ENCODE measurements around the gene ZFYVE27.
A peak's percentile ranks its signal among the peaks of the same experiment; 100 is the strongest.

DNA sequence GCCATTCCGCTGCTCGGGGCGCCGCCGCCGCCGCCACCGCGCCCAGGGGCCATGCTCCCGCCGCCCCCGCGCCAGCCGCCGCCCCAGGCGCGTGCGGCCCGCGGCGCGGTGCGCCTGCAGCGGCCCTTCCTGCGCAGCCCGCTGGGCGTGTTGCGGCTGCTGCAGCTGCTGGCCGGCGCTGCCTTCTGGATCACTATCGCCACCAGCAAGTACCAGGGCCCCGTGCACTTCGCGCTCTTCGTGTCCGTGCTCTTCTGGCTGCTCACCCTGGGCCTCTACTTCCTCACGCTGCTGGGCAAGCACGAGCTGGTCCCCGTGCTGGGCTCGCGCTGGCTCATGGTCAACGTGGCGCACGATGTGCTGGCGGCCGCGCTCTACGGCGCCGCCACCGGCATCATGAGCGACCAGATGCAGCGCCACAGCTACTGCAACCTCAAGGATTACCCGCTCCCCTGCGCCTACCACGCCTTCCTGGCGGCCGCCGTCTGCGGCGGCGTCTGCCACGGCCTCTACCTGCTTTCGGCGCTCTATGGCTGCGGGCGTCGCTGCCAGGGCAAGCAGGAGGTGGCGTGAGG lies 23.0 kb upstream of the ZFYVE27 start:
- TF ChIP-seq CTCF (IDR thresholded peaks at IDR 0.05) = peak in 3 of 6 experiments; percentile 22 to 42 (median 25)
- TF ChIP-seq POLR2A (IDR thresholded peaks at IDR 0.05) = peak; percentile 43 to 66

All from Peyer's patch (tissue), 4 donors.